PFSK-1 (cell line): ENCODE data around the gene AIF1.

Experiments
- POLR2AphosphoS5 ChIP-seq: IDR thresholded peaks from 2 replicates; pipeline ENCODE4 v1.6.1; 2012; ENCODE audit warnings: low read depth, mild to moderate bottlenecking, control low read depth, low read length, moderate library complexity
- SIN3A ChIP-seq: IDR thresholded peaks from 2 replicates; pipeline ENCODE4 v1.6.1; 2012; ENCODE audit warnings: mild to moderate bottlenecking, low read length, moderate library complexity, borderline replicate concordance; ENCODE audit not compliant: insufficient read depth
- TAF1 ChIP-seq: IDR thresholded peaks from 2 replicates; pipeline ENCODE4 v1.6.1; 2012; ENCODE audit warnings: low read length, control low read depth, borderline replicate concordance; ENCODE audit not compliant: insufficient read depth
- TF ChIP-seq, protein P1 (sequence below), 2 experiments: IDR thresholded peaks; 2 replicates each; pipeline versions ENCODE4 v1.6.1 to v1.8.0; 2011 to 2012; ENCODE audit warnings: low read depth in 2 of 2, low read length in 2 of 2, control low read depth in 1 of 2, inconsistent platforms in 1 of 2, mild to moderate bottlenecking in 1 of 2, moderate library complexity in 1 of 2; ENCODE audit not compliant: insufficient read depth in 1 of 2

DNA sequence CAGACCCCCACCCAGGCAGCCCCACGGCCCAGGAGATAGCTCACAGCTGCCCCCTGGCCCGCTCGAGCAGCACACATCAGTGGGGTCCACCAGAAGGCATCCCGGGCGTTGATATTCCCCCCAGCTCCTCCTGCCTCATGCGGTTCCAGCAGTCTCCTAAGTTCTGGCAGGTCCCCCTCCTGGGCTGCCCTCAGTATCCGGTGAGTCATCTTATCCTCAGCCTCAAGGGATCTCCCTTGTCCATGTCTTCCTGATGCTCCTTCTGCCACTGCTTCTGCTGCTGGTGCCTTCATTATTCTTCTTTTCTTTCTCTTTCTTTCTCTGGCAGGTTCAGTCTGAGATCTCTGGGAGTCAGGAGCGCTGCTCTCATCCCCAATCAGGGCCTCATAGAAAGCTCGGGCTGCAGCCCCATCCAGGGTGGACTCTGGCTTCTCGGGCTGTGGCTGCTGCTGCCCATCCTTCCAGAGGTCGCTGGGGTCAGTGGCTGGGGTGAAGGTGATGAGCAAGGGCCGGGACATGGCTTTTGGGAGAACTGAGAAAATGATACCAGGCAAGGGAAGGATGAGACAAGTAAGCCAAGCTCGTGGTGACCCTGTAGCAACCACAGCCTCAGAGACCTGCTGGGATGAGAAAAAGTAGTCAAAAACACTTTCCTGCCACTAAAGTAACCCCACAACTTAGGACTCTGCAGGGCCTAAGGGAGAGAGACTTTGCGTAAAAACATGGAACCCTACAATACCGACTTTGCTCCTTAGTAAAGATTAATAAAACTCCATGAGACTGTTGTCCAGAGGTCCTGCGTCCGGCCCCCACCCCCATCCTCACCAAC lies 49.1 kb downstream of the AIF1 start:
- TF ChIP-seq POLR2AphosphoS5: no peak
- TF ChIP-seq TAF1: no peak
- TF ChIP-seq SIN3A: no peak
- TF ChIP-seq, protein P1, sequence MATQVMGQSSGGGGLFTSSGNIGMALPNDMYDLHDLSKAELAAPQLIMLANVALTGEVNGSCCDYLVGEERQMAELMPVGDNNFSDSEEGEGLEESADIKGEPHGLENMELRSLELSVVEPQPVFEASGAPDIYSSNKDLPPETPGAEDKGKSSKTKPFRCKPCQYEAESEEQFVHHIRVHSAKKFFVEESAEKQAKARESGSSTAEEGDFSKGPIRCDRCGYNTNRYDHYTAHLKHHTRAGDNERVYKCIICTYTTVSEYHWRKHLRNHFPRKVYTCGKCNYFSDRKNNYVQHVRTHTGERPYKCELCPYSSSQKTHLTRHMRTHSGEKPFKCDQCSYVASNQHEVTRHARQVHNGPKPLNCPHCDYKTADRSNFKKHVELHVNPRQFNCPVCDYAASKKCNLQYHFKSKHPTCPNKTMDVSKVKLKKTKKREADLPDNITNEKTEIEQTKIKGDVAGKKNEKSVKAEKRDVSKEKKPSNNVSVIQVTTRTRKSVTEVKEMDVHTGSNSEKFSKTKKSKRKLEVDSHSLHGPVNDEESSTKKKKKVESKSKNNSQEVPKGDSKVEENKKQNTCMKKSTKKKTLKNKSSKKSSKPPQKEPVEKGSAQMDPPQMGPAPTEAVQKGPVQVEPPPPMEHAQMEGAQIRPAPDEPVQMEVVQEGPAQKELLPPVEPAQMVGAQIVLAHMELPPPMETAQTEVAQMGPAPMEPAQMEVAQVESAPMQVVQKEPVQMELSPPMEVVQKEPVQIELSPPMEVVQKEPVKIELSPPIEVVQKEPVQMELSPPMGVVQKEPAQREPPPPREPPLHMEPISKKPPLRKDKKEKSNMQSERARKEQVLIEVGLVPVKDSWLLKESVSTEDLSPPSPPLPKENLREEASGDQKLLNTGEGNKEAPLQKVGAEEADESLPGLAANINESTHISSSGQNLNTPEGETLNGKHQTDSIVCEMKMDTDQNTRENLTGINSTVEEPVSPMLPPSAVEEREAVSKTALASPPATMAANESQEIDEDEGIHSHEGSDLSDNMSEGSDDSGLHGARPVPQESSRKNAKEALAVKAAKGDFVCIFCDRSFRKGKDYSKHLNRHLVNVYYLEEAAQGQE (IDR thresholded peaks at IDR 0.05; ENCODE audit: insufficient read depth in 1 of 2, low read depth in 2 of 2, low read length in 2 of 2): no peak
